WTC11 (cell line): ENCODE measurements around the gene MCOLN1.

Source experiments
- ATF3 ChIP-seq: sonication (generic); formaldehyde crosslinking; conservative IDR thresholded peaks from 2 replicates; pipeline ENCODE4 v1.8.1; 2022; ENCODE audit warnings: mild to moderate bottlenecking, missing genetic modification reagents
- CREB1 ChIP-seq: sonication (generic); formaldehyde crosslinking; IDR thresholded peaks from 2 replicates; pipeline ENCODE4 v1.8.0; 2023; ENCODE audit warnings: mild to moderate bottlenecking, missing genetic modification reagents
- CREM ChIP-seq: sonication (generic); formaldehyde crosslinking; IDR thresholded peaks from 2 replicates; pipeline ENCODE4 v1.8.1; 2022; ENCODE audit warnings: mild to moderate bottlenecking, missing genetic modification reagents, moderate library complexity
- CTCF ChIP-seq: fragments of 200-600 bp; IDR thresholded peaks from 2 replicates; pipeline ENCODE4 v1.8.0; 2022; ENCODE audit warnings: antibody characterized with exemption
- GABPB1 ChIP-seq: sonication (generic); formaldehyde crosslinking; IDR thresholded peaks from 2 replicates; pipeline ENCODE4 v1.8.1; 2023; ENCODE audit warnings: mild to moderate bottlenecking, missing genetic modification reagents
- NR1H2 ChIP-seq: sonication (generic); formaldehyde crosslinking; IDR thresholded peaks from 2 replicates; pipeline ENCODE4 v1.9.0; 2021; ENCODE audit warnings: mild to moderate bottlenecking, moderate library complexity, missing genetic modification reagents
- ZNF671 ChIP-seq: fragments of 250-450 bp; sonication (Bioruptor Pico); IDR thresholded peaks from 2 replicates; pipeline ENCODE4 v1.8.0; 2021; ENCODE audit warnings: mild to moderate bottlenecking
- TF ChIP-seq, protein P1 (sequence below): sonication (generic); formaldehyde crosslinking; IDR thresholded peaks from 2 replicates; pipeline ENCODE4 v1.8.1; 2023; ENCODE audit warnings: mild to moderate bottlenecking, missing genetic modification reagents, moderate library complexity

- TF ChIP-seq ATF3 (CRISPR knock-in tag), result no peak
- no peak for TF ChIP-seq CTCF
- TF ChIP-seq, protein P1, sequence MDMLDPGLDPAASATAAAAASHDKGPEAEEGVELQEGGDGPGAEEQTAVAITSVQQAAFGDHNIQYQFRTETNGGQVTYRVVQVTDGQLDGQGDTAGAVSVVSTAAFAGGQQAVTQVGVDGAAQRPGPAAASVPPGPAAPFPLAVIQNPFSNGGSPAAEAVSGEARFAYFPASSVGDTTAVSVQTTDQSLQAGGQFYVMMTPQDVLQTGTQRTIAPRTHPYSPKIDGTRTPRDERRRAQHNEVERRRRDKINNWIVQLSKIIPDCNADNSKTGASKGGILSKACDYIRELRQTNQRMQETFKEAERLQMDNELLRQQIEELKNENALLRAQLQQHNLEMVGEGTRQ (CRISPR knock-in tag), result no peak
- no peak for TF ChIP-seq CREB1
- TF ChIP-seq CREM (CRISPR knock-in tag), result no peak
- TF ChIP-seq ZNF671 (CRISPR knock-in tag), result no peak
- no peak for TF ChIP-seq NR1H2 (CRISPR knock-in tag)
- TF ChIP-seq GABPB1 (CRISPR knock-in tag), result no peak
Observed at GRCh38 chr19:7545300-7545699, 22.9 kb downstream of the MCOLN1 start.
